GM18873 (cell line): ENCODE measurements around the gene CLEC10A.

ENCODE experiments used
- ATAC-seq: cut with Tn5 transposase; IDR thresholded peaks from one replicate; pipeline ENCODE4 v1.9.1; 2021; ENCODE audit warnings: mild to moderate bottlenecking, moderate library complexity, moderate number of reproducible peaks; ENCODE audit not compliant: unreplicated experiment, low FRiP score

Gene CLEC10A

DNA sequence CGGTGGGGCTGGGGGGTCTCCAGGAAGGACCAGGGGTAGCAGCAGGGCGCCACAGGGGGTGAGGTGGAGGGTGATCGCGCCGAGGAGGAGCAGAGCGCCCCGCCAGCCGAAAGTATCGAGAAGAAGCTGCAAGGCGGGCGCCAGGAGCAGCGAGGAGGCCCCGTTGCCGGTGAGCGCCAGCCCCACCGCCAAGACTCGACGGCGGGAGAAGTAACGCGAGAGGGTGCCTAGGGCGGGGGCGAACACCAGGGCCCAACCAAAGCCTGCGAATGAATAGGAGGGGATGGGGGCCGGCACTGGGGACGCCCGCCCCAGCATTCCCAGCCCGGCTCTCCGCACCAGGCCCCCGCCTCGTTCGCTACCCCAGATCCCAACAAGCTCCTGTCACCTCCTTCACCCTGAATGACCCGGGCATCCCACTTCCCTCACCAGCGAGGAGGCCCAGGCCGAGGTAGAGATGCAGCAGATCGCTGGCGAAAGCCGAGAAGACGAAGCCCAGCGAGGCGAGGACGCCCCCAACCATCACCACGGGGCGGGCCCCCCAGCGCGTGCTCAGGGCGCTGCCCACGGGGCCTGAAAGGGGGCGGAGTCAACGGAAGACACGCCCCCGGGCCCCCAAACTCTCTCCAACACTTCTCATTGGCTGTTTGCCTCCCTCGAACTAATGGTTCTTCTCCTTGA is 37.4 kb downstream of the CLEC10A start:
- ATAC-seq: no peak

DNA sequence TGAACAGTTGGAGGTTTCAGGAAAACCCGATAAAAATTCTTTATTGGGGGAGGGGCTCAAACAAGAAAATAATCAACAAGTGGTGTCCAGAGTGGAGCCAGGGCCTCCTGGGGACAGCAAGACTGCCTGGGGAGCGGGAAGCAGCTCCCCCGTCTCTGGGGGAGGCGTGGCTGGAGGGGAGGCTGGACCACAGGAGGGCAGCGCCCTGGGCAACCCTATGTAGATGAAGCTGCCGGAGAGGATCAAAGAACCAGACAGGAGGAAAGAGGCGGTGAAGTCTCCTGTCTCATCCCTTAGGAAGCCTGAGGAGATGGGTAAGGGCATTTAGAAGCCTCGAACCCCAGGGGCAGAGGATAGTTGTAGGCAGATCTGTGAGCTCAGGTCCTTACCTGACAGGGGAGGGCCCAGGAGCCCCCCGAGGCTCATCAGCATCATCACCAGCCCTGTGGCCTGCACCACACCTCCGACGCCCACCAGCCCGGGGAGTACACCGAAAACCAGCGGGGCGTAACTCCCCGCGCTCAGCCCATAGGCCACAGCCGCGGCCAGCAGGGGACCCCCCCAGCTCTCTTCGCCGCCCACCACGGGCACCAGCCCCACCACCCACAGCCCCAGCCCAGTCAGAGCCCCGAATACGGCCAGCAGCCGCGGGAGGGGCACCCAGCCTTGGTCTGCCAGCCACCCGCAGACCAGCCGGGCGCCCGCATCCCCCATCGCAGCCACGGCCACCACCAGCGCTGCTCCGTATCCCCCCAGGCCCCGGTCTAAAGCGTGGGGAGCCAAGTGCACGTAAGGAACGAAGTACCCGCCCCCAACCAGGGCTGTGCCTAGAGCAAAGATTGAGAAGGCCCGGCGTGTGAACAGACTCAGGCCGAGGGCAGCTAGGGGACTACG is 38.2 kb downstream of the CLEC10A start:
- ATAC-seq: no peak

DNA sequence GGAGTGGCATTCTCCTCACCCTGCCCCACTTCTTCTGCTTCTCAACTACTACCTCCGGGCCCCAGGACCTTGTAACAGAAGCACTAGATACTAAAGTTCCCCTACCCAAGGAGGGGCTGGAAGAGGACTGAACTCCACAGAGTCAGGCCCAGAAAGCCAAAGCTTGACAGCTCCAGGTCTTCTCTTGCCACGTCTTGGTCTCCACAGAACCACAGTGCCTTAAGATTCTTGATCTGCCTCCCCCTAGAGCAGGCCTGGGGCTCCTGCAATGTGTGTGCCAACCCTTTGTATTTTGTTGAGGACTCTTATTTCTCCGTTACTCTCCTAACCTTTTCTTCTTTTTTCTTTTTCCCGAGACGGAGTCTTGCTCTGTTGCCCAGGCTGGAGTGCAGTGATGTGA is 40.2 kb downstream of the CLEC10A start:
- ATAC-seq: no peak

DNA sequence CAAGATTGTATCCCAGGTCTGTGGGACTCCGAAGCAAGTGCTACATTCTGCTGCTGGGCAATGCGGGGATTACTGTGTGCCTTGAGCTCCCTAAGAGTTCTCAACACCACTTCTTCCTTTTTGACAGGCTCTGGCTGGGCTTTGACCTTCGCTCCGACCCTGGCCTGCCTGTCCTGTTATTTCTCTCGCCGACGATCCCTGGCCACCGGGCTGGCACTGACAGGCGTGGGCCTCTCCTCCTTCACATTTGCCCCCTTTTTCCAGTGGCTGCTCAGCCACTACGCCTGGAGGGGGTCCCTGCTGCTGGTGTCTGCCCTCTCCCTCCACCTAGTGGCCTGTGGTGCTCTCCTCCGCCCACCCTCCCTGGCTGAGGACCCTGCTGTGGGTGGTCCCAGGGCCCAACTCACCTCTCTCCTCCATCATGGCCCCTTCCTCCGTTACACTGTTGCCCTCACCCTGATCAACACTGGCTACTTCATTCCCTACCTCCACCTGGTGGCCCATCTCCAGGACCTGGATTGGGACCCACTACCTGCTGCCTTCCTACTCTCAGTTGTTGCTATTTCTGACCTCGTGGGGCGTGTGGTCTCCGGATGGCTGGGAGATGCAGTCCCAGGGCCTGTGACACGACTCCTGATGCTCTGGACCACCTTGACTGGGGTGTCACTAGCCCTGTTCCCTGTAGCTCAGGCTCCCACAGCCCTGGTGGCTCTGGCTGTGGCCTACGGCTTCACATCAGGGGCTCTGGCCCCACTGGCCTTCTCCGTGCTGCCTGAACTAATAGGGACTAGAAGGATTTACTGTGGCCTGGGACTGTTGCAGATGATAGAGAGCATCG is 41.8 kb downstream of the CLEC10A start:
- ATAC-seq: no peak

DNA sequence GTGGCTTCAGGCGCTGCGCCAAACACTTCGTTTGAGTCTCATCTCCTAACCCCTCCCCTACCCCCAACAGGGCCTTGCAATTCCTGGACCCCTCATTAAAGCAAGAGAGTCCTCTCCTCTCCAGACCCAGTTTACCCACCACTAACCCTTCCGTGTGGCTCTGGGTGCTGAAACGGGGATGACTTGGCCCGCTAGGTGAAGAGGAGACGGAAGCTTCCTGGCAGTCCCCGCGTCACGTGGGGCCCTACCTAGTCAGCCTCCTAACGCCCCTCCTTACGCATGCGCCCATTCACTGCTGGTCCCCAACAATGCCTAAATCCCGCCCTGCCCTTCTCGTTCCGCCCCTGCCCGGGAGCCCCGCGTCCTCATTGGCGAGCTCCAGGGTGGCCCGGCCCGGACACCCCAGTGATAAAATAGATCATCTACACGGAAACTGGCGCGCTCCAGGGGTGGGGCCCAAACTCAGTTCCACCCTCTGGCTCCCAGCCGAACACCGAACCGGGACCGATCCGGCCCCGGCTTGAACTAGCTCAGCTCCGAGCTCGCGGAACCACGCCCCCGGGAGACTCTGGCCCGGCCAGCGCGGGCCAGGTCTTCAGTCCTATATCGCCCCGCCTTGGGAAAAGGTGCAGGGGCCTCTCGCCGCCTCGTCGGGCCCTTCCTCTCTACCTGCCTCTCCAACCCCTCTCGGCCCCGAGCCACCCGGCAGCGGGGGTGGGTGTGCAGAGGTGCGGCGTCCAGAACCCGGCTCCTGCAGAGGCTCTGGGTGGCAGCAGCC is 44.3 kb downstream of the CLEC10A start, which contains the start of gene SLC16A13:
TSS of gene SLC16A13 (plus strand) at position 425 of the 778 bp plus-strand sequence. CDS start 368 bp downstream, outside the sequence.
- peak; percentile 92 for ATAC-seq

DNA sequence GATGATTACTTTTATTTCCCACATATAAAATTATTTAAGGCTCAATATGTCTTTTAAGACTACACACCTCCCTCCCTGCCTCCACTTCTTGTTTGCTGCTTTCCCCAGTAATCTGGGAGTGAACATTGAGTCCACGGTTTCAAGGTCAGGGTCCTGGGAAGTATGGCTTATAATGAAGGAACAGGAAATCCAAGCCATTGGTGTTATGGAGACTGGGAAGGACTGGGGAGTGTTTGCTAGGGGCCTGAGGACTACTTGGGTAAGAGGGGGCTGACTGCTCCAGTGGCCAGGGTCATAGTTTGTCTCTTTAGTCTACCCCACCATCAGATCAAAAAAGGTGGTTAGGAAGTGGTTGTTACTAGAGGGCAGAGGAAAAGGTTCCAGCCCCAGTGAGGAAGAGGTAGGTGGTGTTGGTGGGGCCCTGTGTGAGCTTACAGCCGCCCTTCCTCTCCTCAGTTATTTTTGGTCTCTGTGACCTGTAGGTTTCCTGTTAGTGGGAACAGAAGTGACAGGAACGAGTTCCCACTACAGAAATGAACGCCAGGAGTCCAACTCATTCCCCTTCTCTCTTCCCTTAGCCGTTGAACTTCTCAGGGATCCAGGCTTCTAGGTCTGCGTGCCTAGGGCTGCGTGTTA is 45.0 kb downstream of the CLEC10A start:
- no peak for ATAC-seq

DNA sequence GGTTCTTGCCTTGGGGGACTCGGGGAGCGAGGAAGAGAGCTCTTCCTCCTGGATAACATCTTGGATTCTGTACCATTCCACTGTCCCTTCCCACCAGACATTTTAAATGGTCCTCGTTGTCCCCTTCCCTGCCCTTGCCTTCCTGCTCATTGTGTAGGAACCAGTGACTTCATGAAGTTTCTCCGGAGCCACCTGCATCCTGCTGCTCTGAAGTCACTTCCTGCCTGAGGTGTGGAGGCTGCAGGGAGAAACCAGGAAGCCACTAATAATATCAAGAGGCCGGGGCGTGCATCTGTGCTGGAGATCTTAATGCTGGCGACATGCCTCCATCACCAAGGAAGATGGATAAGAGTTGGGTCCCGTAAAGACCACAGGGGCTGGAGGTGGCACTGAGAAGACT is 50.4 kb downstream of the CLEC10A start:
- no peak for ATAC-seq

DNA sequence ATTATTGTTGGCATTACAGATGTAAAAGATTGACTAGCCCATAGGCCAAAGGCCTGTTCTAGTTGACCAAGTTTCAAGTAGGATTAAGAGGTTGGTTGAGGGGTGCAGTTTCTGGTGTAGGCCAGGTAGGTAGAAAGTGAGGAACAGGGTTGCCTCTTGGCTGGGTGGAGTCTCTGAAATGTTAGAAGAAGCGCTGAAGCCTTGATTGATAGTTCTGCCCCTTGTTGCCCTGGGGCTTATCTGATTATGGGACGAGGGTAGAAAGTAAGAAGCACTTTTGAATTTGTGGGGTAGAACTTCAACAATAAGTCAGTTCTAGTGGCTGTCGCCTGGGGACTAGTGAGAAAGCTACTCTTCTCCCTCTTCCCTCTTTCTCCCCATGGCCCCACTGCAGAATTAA is 51.0 kb downstream of the CLEC10A start:
- ATAC-seq: no peak

DNA sequence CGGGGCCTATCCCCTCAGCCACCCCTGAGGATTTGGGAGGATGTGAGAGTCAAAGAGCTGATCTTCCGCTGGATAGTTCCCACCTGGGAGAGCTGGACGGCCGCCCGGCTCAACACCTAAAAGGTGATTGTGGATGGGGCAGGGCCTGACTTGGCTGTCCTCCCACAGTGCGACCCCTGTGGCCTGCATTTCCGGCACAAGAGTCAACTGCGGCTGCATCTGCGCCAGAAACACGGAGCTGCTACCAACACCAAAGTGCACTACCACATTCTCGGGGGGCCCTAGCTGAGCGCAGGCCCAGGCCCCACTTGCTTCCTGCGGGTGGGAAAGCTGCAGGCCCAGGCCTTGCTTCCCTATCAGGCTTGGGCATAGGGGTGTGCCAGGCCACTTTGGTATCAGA is 52.7 kb downstream of the CLEC10A start:
- ATAC-seq: no peak

DNA sequence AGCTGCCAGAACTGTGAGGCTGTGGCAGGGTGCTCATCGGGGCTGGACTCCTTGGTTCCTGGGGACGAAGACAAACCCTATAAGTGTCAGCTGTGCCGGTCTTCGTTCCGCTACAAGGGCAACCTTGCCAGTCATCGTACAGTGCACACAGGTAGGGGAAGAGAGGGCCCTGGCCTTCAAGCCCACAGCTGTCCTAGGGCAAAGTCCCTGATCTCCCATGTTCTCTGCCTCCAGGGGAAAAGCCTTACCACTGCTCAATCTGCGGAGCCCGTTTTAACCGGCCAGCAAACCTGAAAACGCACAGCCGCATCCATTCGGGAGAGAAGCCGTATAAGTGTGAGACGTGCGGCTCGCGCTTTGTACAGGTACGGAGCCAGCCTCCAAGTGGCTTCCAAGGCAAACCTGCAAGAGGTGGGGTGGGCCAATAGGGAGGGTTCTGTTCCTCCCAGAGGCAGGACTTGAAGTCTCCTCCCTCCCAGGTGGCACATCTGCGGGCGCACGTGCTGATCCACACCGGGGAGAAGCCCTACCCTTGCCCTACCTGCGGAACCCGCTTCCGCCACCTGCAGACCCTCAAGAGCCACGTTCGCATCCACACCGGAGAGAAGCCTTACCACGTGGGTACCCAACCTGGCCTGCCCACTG is 53.5 kb downstream of the CLEC10A start:
- ATAC-seq: no peak

DNA sequence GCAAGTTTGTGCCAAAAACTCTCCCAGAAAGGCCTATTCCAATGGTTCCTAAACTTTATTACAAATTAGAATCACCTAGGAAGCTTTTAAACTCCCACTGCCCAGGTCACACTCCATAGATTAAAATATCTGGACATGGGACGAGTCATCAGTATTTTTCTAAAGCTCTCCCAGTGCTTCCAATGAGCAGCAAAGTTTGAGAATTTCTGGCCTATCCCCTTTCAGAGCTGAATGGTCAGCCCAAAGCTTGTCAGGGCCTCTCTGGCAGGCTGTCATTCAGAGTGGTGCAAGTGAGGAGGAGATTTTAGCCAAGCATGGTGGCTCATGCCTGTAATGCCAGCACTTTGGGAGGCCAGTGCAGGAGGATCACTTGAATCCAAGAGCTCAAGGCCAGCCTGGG is 54.8 kb downstream of the CLEC10A start:
- ATAC-seq: no peak
